ENCODE results near the gene NUP205.
"Not testable (repeated sequence)": the region's sequence is repeated elsewhere in the genome, so short reads cannot be mapped to it uniquely, and the experiment has no call there.

The NUP205 gene

GRCh38 chr7:135620980-135621850 is 63.5 kb downstream of the NUP205 start:
- DNase-seq, result peak; percentile 37

GRCh38 chr7:135634191-135634878 is 76.6 kb downstream of the NUP205 start:
- no peak for DNase-seq

GRCh38 chr7:135639690-135640089 is 82.0 kb downstream of the NUP205 start:
- DNase-seq, result not testable (repeated sequence)

- no peak for DNase-seq
Measured at GRCh38 chr7:135644154-135644553, 86.4 kb downstream of the NUP205 start.

- DNase-seq, result no peak
Measured at GRCh38 chr7:135644729-135645128, 87.0 kb downstream of the NUP205 start.

- no peak for DNase-seq
Measured at GRCh38 chr7:135645296-135645904, 87.7 kb downstream of the NUP205 start.

- DNase-seq, result no peak
Measured at GRCh38 chr7:135647755-135648154, 90.0 kb downstream of the NUP205 start.

GRCh38 chr7:135648235-135648634 is 90.5 kb downstream of the NUP205 start:
- DNase-seq, result no peak

GRCh38 chr7:135650831-135651573 is 93.3 kb downstream of the NUP205 start:
- DNase-seq, result no peak

- no peak for DNase-seq
Measured at GRCh38 chr7:135653340-135654080, 95.8 kb downstream of the NUP205 start.

- no peak for DNase-seq
Measured at GRCh38 chr7:135658564-135658963, 100.8 kb downstream of the NUP205 start.

- no peak for DNase-seq
Measured at GRCh38 chr7:135659159-135659846, 101.6 kb downstream of the NUP205 start.

- DNase-seq, result no peak
Measured at GRCh38 chr7:135661311-135662122, 103.8 kb downstream of the NUP205 start.

- no peak for DNase-seq
Measured at GRCh38 chr7:135662123-135662372, 104.3 kb downstream of the NUP205 start.

- peak; percentile 98 for DNase-seq
Measured at GRCh38 chr7:135662373-135663114, 104.8 kb downstream of the NUP205 start, which contains the start of gene STMP1. Gene STMP1, plus strand, starts transcription at chr7:135662514.

GRCh38 chr7:135664046-135664589 is 106.4 kb downstream of the NUP205 start:
- DNase-seq, result no peak

GRCh38 chr7:135665042-135665441 is 107.3 kb downstream of the NUP205 start:
- no peak for DNase-seq

- no peak for DNase-seq
Measured at GRCh38 chr7:135666156-135666555, 108.4 kb downstream of the NUP205 start.

- no peak for DNase-seq
Measured at GRCh38 chr7:135666846-135667245, 109.1 kb downstream of the NUP205 start.

- not testable (repeated sequence) for DNase-seq
Measured at GRCh38 chr7:135667626-135668025, 109.9 kb downstream of the NUP205 start.

All from CD4-positive, alpha-beta T cell treated with Interleukin-17A for 4 hours (primary cell).